GM23338 (cell line): ENCODE measurements around the gene GRK5. TPM values are rescaled to one million over a fixed set of nuclear protein-coding genes. Genes with fewer than 3 reads are reported as not detected.

Experiments
- ATAC-seq: fragments of 200-7000 bp; cut with Tn5 transposase; 3 replicates; pipeline ENCODE4 v1.9.1; 2020
- DNase-seq: peaks from one replicate; pipeline ENCODE4 v3.0.0-alpha.2; 2015; ENCODE audit warnings: low spot score
- H2AFZ ChIP-seq: fragments of 200-600 bp; sonication (generic); 2 replicates; pipeline ENCODE4 v1.8.0; 2016; ENCODE audit warnings: antibody characterized with exemption, mild to moderate bottlenecking, moderate library complexity
- H3F3A ChIP-seq: fragments of 200-600 bp; sonication (generic); replicated peaks from 2 replicates; pipeline ENCODE4 v1.8.0; 2017; ENCODE audit warnings: antibody characterized with exemption, mixed run types, low read depth
- H3K27ac ChIP-seq: fragments of 200-600 bp; sonication (generic); 2 replicates; pipeline ENCODE4 v1.6.1; 2016; ENCODE audit warnings: low read depth
- H3K27me3 ChIP-seq: fragments of 200-600 bp; sonication (generic); 2 replicates; pipeline ENCODE4 v1.8.0; 2016; ENCODE audit warnings: mild to moderate bottlenecking, mixed run types, moderate library complexity; ENCODE audit not compliant: insufficient read depth
- H3K36me3 ChIP-seq: fragments of 200-600 bp; sonication (generic); 2 replicates; pipeline ENCODE4 v1.8.0; 2016; ENCODE audit warnings: mild to moderate bottlenecking; ENCODE audit not compliant: insufficient read depth
- H3K4me1 ChIP-seq: fragments of 200-600 bp; sonication (generic); 2 replicates; pipeline ENCODE4 v1.8.0; 2016; ENCODE audit warnings: mild to moderate bottlenecking, moderate library complexity; ENCODE audit not compliant: insufficient read depth
- H3K4me2 ChIP-seq: fragments of 200-600 bp; sonication (generic); 2 replicates; pipeline ENCODE4 v1.7.1; 2017; ENCODE audit warnings: mixed run types
- H3K4me3 ChIP-seq: fragments of 200-600 bp; sonication (generic); 2 replicates; pipeline ENCODE4 v1.6.1; 2016; ENCODE audit warnings: mixed run types
- H3K79me2 ChIP-seq: fragments of 200-600 bp; sonication (generic); replicated peaks from 2 replicates; pipeline ENCODE4 v1.8.0; 2017; ENCODE audit warnings: mild to moderate bottlenecking; ENCODE audit not compliant: insufficient read depth
- H3K9me2 ChIP-seq: fragments of 200-600 bp; sonication (generic); 2 replicates; pipeline ENCODE4 v1.8.0; 2017; ENCODE audit not compliant: insufficient read depth
- H4K20me1 ChIP-seq: fragments of 200-600 bp; sonication (generic); replicated peaks from 2 replicates; pipeline ENCODE4 v1.8.0; 2017; ENCODE audit warnings: mild to moderate bottlenecking; ENCODE audit not compliant: insufficient read depth
- H3K27ac Mint-ChIP-seq: 2 replicates; pipeline ENCODE4 v1.8.0; 2020; ENCODE audit warnings: inconsistent platforms, mild to moderate bottlenecking, moderate library complexity, mixed read lengths
- H3K27me3 Mint-ChIP-seq: 3 replicates; pipeline ENCODE4 v1.8.0; 2022; ENCODE audit warnings: low read depth, mild to moderate bottlenecking, moderate library complexity, mixed read lengths, inconsistent platforms; ENCODE audit not compliant: insufficient read depth, poor library complexity
- H3K36me3 Mint-ChIP-seq: 3 replicates; pipeline ENCODE4 v1.8.0; 2021; ENCODE audit warnings: low read depth, mild to moderate bottlenecking, inconsistent platforms, moderate library complexity, mixed read lengths
- H3K4me1 Mint-ChIP-seq: 3 replicates; pipeline ENCODE4 v1.8.0; 2020; ENCODE audit warnings: mild to moderate bottlenecking, inconsistent platforms, mixed read lengths
- H3K4me3 Mint-ChIP-seq: 3 replicates; pipeline ENCODE4 v1.8.0; 2021; ENCODE audit warnings: moderate library complexity, mild to moderate bottlenecking, inconsistent platforms, mixed read lengths
- H3K9me3 Mint-ChIP-seq: 3 replicates; pipeline ENCODE4 v1.8.0; 2020; ENCODE audit warnings: moderate library complexity, mild to moderate bottlenecking, inconsistent platforms, mixed read lengths
- CTCF ChIP-seq, 2 experiments: fragments of 200-600 bp in 1 of 2; sonication (generic) in 1 of 2; conservative IDR thresholded peaks; 2 replicates each; pipeline versions ENCODE4 v1.5.1 to v1.6.1; 2016 to 2017; ENCODE audit warnings: antibody characterized with exemption in 2 of 2, low read depth in 2 of 2, mild to moderate bottlenecking in 2 of 2, moderate library complexity in 1 of 2
- JUNB ChIP-seq: IDR thresholded peaks from one replicate; pipeline ENCODE4 v1.6.1; 2016; ENCODE audit warnings: antibody characterized with exemption; ENCODE audit not compliant: unreplicated experiment
- NANOG ChIP-seq: IDR thresholded peaks from 2 replicates; pipeline ENCODE4 v1.6.1; 2016; ENCODE audit warnings: antibody characterized with exemption, borderline replicate concordance
- REST ChIP-seq: IDR thresholded peaks from one replicate; pipeline ENCODE4 v1.6.1; 2018; ENCODE audit warnings: antibody characterized with exemption; ENCODE audit not compliant: unreplicated experiment
- STAT1 ChIP-seq: IDR thresholded peaks from one replicate; pipeline ENCODE4 v1.6.1; 2016; ENCODE audit warnings: antibody characterized with exemption; ENCODE audit not compliant: unreplicated experiment
- polyA plus RNA-seq: library from polyadenylated mRNA; unstranded; fragments of >200 nt; fragmentation: Nextera tagmentation; extraction: Ambion mirVana; gene quantifications from 2 replicates; pipeline ENCODE4 v1.2.1, GENCODE V29; 2016
- total RNA-seq: library from RNA; depleted of rRNA; stranded (reverse); fragments of >200 nt; shearing (Covaris generic); gene quantifications from 2 replicates; pipeline ENCODE4 v1.2.3, GENCODE V29; 2014

GRK5 gene
- total and polyA plus RNA-seq, 2 experiments from 2014 or later: 0.53 to 2.0 TPM

GRCh38 chr10:119415536-119416503 lies 208.4 kb downstream of the GRK5 start (continued):
- TF ChIP-seq REST (no peak), NANOG (no peak), STAT1 (no peak), CTCF (conservative IDR thresholded peaks at IDR 0.05; ENCODE audit: low read depth in 2 of 2) (no peak)

- Histone ChIP-seq H4K20me1 (no peaks in the 10 kb centered on the region), H3K79me2 (no peaks in the 10 kb centered on the region), H3F3A (no peaks in the 10 kb centered on the region), H2AFZ (no peak overlapping the region), H3K4me3 (no peak overlapping the region), H3K27me3 (no peaks in the 10 kb centered on the region), H3K4me1 (peaks cover 2% of the 10 kb centered on the region), H3K27ac (no peak overlapping the region), H3K4me2 (no peak overlapping the region), H3K36me3 (no peaks in the 10 kb centered on the region), H3K9me2 (no peaks in the 10 kb centered on the region)
- H3K9me3 Mint-ChIP-seq: no peaks in the 10 kb centered on the region
- H3K4me3 Mint-ChIP-seq: no peak overlapping the region
- ATAC-seq (peak; percentile 84), DNase-seq (peak; percentile 88)
- peak; percentile 73 to 99 for TF ChIP-seq CTCF (conservative IDR thresholded peaks at IDR 0.05; ENCODE audit: low read depth in 2 of 2)
- TF ChIP-seq JUNB: no peak
- H3K27ac Mint-ChIP-seq: no peak overlapping the region
- no peaks in the 10 kb centered on the region for H3K36me3 Mint-ChIP-seq
- H3K4me1 Mint-ChIP-seq: peaks cover 22% of the 10 kb centered on the region
- peaks cover 12% of the 10 kb centered on the region for H3K27me3 Mint-ChIP-seq
Observed at GRCh38 chr10:119416855-119417254, 209.5 kb downstream of the GRK5 start.
